Measurements from ENCODE around the gene OAS2.

Gene OAS2

DNA sequence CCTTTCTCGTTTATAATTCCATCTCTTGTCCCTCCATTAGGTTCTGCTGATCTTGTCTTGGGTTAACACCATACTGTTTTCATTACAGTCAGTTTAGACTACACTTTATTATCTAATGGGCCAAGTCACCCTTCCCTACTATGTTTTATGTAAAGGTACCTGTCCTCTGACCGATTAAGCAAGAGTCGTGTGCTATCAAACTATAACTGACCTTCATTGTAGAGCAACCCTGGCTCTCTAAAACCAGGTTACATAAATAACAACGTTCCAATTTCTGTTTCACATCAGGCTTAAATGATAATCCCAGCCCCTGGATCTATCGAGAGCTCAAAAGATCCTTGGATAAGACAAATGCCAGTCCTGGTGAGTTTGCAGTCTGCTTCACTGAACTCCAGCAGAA, 16.7 kb downstream of the OAS2 start:
- H3K27me3 ChIP-seq: no peaks in the 10 kb centered on the region
- H3K27ac ChIP-seq: no peak overlapping the region
- no peak overlapping the region for H3K4me3 ChIP-seq
- TF ChIP-seq, protein P1, sequence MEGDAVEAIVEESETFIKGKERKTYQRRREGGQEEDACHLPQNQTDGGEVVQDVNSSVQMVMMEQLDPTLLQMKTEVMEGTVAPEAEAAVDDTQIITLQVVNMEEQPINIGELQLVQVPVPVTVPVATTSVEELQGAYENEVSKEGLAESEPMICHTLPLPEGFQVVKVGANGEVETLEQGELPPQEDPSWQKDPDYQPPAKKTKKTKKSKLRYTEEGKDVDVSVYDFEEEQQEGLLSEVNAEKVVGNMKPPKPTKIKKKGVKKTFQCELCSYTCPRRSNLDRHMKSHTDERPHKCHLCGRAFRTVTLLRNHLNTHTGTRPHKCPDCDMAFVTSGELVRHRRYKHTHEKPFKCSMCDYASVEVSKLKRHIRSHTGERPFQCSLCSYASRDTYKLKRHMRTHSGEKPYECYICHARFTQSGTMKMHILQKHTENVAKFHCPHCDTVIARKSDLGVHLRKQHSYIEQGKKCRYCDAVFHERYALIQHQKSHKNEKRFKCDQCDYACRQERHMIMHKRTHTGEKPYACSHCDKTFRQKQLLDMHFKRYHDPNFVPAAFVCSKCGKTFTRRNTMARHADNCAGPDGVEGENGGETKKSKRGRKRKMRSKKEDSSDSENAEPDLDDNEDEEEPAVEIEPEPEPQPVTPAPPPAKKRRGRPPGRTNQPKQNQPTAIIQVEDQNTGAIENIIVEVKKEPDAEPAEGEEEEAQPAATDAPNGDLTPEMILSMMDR (IDR thresholded peaks at IDR 0.05): no peak
- H3K4me1 ChIP-seq: no peaks in the 10 kb centered on the region
- no peak for DNase-seq
- no peaks in the 10 kb centered on the region for H3K9me3 ChIP-seq
- intact Hi-C loops (cut with DNase I; ENCODE audit: low total_unique reads): no loop called here
- H3K36me3 ChIP-seq: peaks cover 0 to 21% (median 4%) of the 10 kb centered on the region in 3 donors

DNA sequence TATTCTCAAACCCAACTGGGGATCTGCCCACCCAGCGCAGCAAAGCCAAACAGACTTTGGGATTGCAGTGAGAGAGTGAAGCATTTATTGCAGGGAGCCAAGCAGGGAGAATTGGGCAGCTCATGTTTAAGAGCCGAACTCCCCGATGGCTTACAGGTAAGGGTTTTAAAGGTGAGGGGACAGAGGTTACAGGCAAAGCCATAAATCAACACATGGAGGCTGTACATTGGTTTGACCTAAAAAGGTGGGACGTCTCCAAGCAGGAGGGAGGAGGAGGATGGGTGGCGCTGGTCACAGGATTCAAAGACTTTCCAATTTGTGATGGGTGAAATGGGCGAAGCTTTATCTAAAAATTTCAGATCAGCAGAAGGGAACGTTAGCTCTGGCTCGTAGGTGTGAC, 18.2 kb downstream of the OAS2 start:
- Histone ChIP-seq H3K4me1 (no peaks in the 10 kb centered on the region), H3K27me3 (no peaks in the 10 kb centered on the region), H3K27ac (no peak overlapping the region), H3K4me3 (no peak overlapping the region), H3K36me3 (peaks cover 0 to 21% (median 4%) of the 10 kb centered on the region in 3 donors), H3K9me3 (no peaks in the 10 kb centered on the region)
- intact Hi-C loops (cut with DNase I; ENCODE audit: low total_unique reads): no loop called here
- TF ChIP-seq, protein P1 (IDR thresholded peaks at IDR 0.05): no peak
- no peak for DNase-seq

DNA sequence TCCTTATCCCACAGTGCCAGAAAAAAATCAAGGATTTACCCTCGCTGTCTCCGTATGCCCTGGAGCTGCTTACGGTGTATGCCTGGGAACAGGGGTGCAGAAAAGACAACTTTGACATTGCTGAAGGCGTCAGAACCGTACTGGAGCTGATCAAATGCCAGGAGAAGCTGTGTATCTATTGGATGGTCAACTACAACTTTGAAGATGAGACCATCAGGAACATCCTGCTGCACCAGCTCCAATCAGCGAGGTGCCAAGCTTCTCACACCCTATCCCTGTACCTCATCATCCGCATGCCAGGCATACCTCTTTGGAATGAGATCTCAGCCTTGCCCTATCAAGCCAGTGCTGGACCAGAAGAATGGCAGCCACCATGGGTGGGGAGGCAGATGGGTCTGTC, 19.2 kb downstream of the OAS2 start:
- TF ChIP-seq, protein P1 (IDR thresholded peaks at IDR 0.05): no peak
- Histone ChIP-seq H3K36me3 (peaks cover 0 to 21% (median 4%) of the 10 kb centered on the region in 3 donors), H3K27me3 (no peaks in the 10 kb centered on the region)

DNA sequence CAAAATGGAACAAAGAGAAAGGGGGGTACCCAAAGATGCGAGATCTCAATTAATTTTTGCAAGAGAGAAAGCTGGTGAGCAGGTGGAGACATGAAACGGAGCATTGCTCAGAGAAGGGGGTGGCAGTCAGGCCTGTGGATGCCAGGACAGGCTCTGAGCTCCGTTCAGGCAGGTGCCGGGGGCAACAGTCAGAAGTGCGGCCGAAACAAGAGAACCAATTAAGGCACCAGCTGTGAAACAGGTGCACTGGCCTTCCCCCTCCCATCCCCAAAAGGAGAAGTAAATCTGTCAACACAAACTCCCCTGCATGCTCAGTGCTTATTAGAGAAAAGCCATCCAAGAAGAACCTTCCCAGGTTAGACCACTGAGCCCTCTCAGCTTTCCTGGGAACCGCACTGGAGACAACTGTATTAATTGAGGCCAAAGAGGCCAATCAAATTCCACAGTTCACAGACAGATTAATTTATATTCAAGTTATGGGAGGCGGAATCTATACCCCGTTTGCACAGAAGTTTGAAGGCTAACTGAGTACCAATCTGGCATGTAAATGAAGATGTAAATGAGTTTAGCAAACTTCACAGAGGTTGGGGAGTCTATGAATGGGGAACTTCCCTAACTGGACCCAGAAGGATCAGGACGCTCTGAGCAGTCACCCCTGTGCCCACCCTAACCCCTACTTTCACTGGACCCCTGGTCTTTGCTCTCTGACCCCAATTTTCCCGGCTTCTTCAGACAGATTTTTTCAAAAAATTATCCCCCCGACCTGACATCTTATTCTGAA, 20.9 kb downstream of the OAS2 start:
- TF ChIP-seq, protein P1 (IDR thresholded peaks at IDR 0.05): no peak
- Histone ChIP-seq H3K9me3 (no peaks in the 10 kb centered on the region), H3K27me3 (no peaks in the 10 kb centered on the region), H3K4me1 (no peaks in the 10 kb centered on the region), H3K27ac (no peak overlapping the region), H3K36me3 (peaks cover 4 to 21% (median 6%) of the 10 kb centered on the region in 3 donors), H3K4me3 (no peak overlapping the region)
- no peak for DNase-seq
- intact Hi-C loops (cut with DNase I; ENCODE audit: low total_unique reads): no loop called here

More for the DNA sequence above, 19.2 kb downstream of the OAS2 start:
- intact Hi-C loops (cut with DNase I; ENCODE audit: low total_unique reads): no loop called here
- Histone ChIP-seq H3K9me3 (no peaks in the 10 kb centered on the region), H3K27ac (no peak overlapping the region), H3K4me3 (no peak overlapping the region), H3K4me1 (no peaks in the 10 kb centered on the region)
- no peak for DNase-seq

DNA sequence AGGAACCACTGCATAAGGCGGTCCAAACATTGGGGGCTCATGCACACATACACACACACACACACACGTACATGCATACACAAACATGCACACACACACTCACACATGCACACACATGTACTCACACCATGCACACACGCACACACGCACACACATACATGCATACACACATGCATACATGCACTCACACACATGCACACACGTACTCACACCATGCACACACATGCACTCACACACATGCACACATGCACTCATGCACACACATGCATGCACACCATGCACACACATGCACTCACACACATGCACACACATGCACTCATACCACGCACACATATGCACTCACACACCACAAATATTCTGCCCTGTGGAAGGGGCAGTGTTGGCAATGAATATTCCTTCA, 22.1 kb downstream of the OAS2 start:
- Histone ChIP-seq H3K27ac (no peak overlapping the region), H3K36me3 (peaks cover 4 to 27% (median 6%) of the 10 kb centered on the region in 3 donors), H3K4me3 (no peak overlapping the region), H3K4me1 (no peaks in the 10 kb centered on the region), H3K27me3 (no peaks in the 10 kb centered on the region), H3K9me3 (no peaks in the 10 kb centered on the region)
- no peak for DNase-seq
- TF ChIP-seq, protein P1 (IDR thresholded peaks at IDR 0.05): no peak
- intact Hi-C loops (cut with DNase I; ENCODE audit: low total_unique reads): no loop called here
